H1 (cell line): ENCODE results near the gene NFATC1. TPM values are rescaled to one million over a fixed set of nuclear protein-coding genes. Genes with fewer than 3 reads are reported as not detected.

ENCODE experiments used
- SP1 ChIP-seq: IDR thresholded peaks from 2 replicates; pipeline ENCODE4 v1.6.1; 2011; ENCODE audit warnings: low read depth, low read length
- polyA plus RNA-seq, 7 experiments: library from polyadenylated mRNA; depleted of rRNA in 3 of 7; stranded (reverse) in 5 of 7; unstranded in 2 of 7; fragments of >200 nt in 5 of 7; fragments of 200-250 nt in 2 of 7; gene quantifications; 1 replicate in 5 of 7; 2 replicates in 1 of 7; 4 replicates in 1 of 7; pipeline versions ENCODE4 v1.2.1 to v1.2.3, GENCODE V29; 2011 to 2013; ENCODE audit warnings: missing spikeins in 2 of 7, mixed read lengths in 2 of 7
- total RNA-seq: library from RNA; stranded (reverse); fragmentation: NEBNext Ultra II Directional; extraction: Animal tissue kit (Norgen Biotek cat#: 25700); gene quantifications from 2 replicates; pipeline ENCODE4 v1.2.1, GENCODE V29; 2021

NFATC1 gene
- total and polyA plus RNA-seq, 2 of the 8 experiments (the other 6 are each of a cell fraction or from before 2014, with no cell fraction given), result 2.0 to 6.6 TPM

GRCh38 chr18:79379251-79379905 is 16.4 kb upstream of the NFATC1 start (continued):
- no peak for TF ChIP-seq SP1
- TF ChIP-seq, all 59 proteins: peak for 0
